Lung (tissue), 12 donors: ENCODE data around the gene AAGAB. TPM values are rescaled to one million over a fixed set of nuclear protein-coding genes. Genes with fewer than 3 reads are reported as not detected.

ENCODE experiments used
- ATAC-seq: fragments of 200-7000 bp; cut with Tn5 transposase; one replicate; pipeline ENCODE4 v1.9.1; 2020; ENCODE audit warnings: moderate number of reproducible peaks; ENCODE audit not compliant: insufficient read depth, low FRiP score
- DNase-seq, 3 donors: peaks; one replicate each; pipeline ENCODE4 v3.0.0-alpha.2; 2013 to 2017
- H3K27ac ChIP-seq, 2 donors: one replicate each; pipeline ENCODE4 v1.5.1; 2013; ENCODE audit warnings: mild to moderate bottlenecking in 2 of 2, moderate library complexity in 2 of 2, control low read depth in 1 of 2, inconsistent platforms in 1 of 2, low read depth in 1 of 2, low read length in 1 of 2
- H3K27me3 ChIP-seq, 3 donors: one replicate each; pipeline ENCODE4 v1.5.1; 2013; ENCODE audit warnings: low read length in 2 of 3; ENCODE audit not compliant: control insufficient read depth in 3 of 3, insufficient read depth in 3 of 3
- H3K36me3 ChIP-seq, 4 donors: one replicate each; pipeline ENCODE4 v1.5.1; 2013; ENCODE audit warnings: low read length in 4 of 4, mild to moderate bottlenecking in 1 of 4, moderate library complexity in 1 of 4; ENCODE audit not compliant: control insufficient read depth in 4 of 4, insufficient read depth in 4 of 4
- H3K4me1 ChIP-seq, 5 donors: one replicate each; pipeline ENCODE4 v1.5.1; 2013; ENCODE audit warnings: low read length in 5 of 5, mild to moderate bottlenecking in 2 of 5, moderate library complexity in 1 of 5; ENCODE audit not compliant: control insufficient read depth in 5 of 5, insufficient read depth in 5 of 5
- H3K4me3 ChIP-seq: one replicate; pipeline ENCODE4 v1.5.1; 2013; ENCODE audit warnings: mild to moderate bottlenecking, control low read depth, moderate library complexity
- H3K9ac ChIP-seq, 2 donors: one replicate each; pipeline ENCODE4 v1.5.1; 2013; ENCODE audit warnings: low read length in 2 of 2, control low read depth in 1 of 2; ENCODE audit not compliant: insufficient read depth in 1 of 2
- H3K9me3 ChIP-seq, 4 donors: one replicate each; pipeline ENCODE4 v1.5.1; 2013; ENCODE audit warnings: low read length in 3 of 4, mild to moderate bottlenecking in 1 of 4, moderate library complexity in 1 of 4; ENCODE audit not compliant: control insufficient read depth in 4 of 4, insufficient read depth in 3 of 4
- WGBS, 2 donors: extraction: QIAGEN DNeasy Blood & Tissue Kit; methylation state at CpG; one replicate each; pipeline ENCODE4 v1.1.7; 2013; 5-methylcytosine and 5-hydroxymethylcytosine counted together
- polyA plus RNA-seq, 2 donors: library from polyadenylated mRNA; stranded (reverse); fragments of 200-250 nt; gene quantifications; one replicate each; pipeline ENCODE4 v1.2.1, GENCODE V29; 2013
- total RNA-seq, 2 donors: library from RNA; depleted of rRNA in 1 of 2; stranded (reverse); fragments of >200 nt in 1 of 2; gene quantifications; one replicate each; pipeline ENCODE4 v1.2.1, GENCODE V29; 2014 to 2021
- TF ChIP-seq, protein P1 (sequence below): IDR thresholded peaks from 2 replicates; pipeline ENCODE4 v1.5.1; 2012; ENCODE audit warnings: mild to moderate bottlenecking; ENCODE audit errors: control extremely low read depth, extremely low read depth
- donor health status: control.
- donor health status: control.
- donor health status: Bipolar disorder and iron deficiency.
- donor health status: healthy.
- donor health status: DM: yes; HTN: yes; CAD: no.

The AAGAB gene
- total and polyA plus RNA-seq, 4 donors = 11.5 to 34.5 (median 26.4) TPM

DNA sequence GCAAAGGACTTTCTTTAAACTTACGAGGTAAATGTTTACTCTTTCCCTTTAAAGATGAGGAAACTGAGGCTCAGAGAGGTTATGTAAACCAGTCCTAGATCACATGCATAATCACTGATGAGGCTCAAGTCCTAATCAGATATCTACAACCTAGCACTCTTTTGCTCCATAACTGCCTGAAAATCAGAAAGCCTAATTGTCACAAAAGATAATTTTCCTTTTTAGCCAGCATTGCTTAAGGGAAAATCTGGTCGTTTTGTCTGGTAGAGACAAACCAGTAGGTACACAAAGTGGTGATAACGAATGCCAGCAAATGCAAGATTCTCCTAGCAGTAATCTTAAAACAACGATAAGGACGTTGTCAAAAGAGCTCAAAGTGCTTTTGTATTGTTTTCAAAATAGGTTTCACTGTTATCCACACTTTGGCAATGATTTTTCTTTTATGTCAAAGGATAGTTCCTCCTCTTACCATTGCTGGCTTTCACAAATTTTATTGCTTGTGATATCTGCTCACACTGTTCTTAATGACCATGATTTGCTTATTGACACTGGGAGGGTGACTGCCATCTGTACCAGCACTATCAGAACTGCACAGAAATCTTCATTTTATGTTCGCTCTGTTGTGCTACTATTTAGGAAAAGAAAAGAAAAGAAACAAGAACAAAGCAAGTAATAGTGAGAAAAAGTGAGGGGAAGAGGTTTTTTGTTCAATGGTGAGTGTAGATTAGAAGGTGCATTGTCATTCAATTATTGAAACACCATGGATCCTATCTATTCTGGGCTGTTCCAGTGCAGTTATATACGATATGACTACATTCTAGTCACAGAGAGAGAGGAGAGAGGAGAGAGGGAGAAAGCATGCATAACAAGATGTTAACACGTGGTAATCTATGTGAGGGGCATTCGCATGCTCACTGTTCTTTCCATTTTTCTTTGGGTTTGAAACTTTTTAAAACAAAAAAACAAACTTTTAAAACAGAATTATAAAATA, 13.8 kb upstream of the AAGAB start:
- Histone ChIP-seq H3K27me3 (no peaks in the 10 kb centered on the region), H3K36me3 (no peaks in the 10 kb centered on the region), H3K9me3 (no peaks in the 10 kb centered on the region), H3K27ac (no peak overlapping the region), H3K9ac (no peak overlapping the region), H3K4me3 (no peak overlapping the region), H3K4me1 (no peaks in the 10 kb centered on the region)
- TF ChIP-seq, protein P1, sequence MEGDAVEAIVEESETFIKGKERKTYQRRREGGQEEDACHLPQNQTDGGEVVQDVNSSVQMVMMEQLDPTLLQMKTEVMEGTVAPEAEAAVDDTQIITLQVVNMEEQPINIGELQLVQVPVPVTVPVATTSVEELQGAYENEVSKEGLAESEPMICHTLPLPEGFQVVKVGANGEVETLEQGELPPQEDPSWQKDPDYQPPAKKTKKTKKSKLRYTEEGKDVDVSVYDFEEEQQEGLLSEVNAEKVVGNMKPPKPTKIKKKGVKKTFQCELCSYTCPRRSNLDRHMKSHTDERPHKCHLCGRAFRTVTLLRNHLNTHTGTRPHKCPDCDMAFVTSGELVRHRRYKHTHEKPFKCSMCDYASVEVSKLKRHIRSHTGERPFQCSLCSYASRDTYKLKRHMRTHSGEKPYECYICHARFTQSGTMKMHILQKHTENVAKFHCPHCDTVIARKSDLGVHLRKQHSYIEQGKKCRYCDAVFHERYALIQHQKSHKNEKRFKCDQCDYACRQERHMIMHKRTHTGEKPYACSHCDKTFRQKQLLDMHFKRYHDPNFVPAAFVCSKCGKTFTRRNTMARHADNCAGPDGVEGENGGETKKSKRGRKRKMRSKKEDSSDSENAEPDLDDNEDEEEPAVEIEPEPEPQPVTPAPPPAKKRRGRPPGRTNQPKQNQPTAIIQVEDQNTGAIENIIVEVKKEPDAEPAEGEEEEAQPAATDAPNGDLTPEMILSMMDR = no peak
- DNase-seq (no peak), ATAC-seq (no peak)
- WGBS, 2 donors = 85 to 86% methylated on average over 9 of the region's 9 CpGs

DNA sequence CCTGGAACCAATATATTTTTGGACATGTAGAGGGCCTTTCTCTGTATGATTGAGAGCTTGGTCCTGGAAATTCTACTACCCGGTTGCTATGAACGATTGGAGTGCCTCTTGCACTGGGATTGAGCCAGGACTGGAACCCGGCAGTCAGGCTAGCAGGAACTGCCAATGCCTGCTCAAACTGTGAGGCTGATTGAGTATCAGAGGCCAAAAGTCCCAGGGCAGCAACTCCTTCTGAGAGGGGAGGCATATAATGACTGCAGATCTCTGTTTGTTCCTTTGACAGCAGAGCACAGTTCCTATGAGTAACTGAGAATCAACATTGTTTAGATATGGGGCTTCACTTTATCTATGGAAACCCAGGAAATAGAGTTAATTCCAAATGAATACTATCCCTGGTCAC, 13.0 kb upstream of the AAGAB start:
- ATAC-seq = no peak
- Histone ChIP-seq H3K9ac (no peak overlapping the region), H3K27me3 (no peaks in the 10 kb centered on the region), H3K36me3 (no peaks in the 10 kb centered on the region), H3K4me1 (no peaks in the 10 kb centered on the region), H3K27ac (no peak overlapping the region), H3K9me3 (no peaks in the 10 kb centered on the region), H3K4me3 (no peak overlapping the region)
- no peak for DNase-seq
- 66 to 87% methylated on average over 3 of the region's 3 CpGs for WGBS, 2 donors
- TF ChIP-seq, protein P1 = no peak

DNA sequence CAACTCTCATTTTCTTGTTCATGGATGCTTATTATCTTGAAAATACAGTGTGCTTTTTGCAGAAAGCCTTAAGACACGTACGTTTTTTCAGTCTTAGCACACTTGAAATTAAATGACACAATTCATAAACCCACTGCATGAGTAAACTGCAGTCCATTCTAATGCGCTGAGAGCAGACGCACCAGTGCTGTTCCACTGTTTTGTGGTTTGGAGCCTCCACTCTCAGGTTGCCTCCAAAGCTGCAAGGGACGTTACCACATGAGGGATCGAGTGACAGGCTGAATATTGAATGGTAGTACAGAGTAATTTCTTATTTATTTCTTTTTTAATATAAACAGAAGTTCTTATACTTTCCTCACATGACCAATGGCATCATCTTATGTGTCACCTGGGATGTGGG, 12.4 kb upstream of the AAGAB start:
- no peak overlapping the region for H3K9ac ChIP-seq
- 91 to 93% methylated on average over 6 of the region's 6 CpGs for WGBS, 2 donors
- H3K4me1 ChIP-seq = no peaks in the 10 kb centered on the region
- H3K36me3 ChIP-seq = no peaks in the 10 kb centered on the region
- ATAC-seq (no peak), DNase-seq (no peak)
- TF ChIP-seq, protein P1 = no peak
- H3K27ac ChIP-seq = no peak overlapping the region
- H3K27me3 ChIP-seq = no peaks in the 10 kb centered on the region
- no peak overlapping the region for H3K4me3 ChIP-seq
- H3K9me3 ChIP-seq = no peaks in the 10 kb centered on the region
